ENCODE measurements around the gene KDM7A.

DNA sequence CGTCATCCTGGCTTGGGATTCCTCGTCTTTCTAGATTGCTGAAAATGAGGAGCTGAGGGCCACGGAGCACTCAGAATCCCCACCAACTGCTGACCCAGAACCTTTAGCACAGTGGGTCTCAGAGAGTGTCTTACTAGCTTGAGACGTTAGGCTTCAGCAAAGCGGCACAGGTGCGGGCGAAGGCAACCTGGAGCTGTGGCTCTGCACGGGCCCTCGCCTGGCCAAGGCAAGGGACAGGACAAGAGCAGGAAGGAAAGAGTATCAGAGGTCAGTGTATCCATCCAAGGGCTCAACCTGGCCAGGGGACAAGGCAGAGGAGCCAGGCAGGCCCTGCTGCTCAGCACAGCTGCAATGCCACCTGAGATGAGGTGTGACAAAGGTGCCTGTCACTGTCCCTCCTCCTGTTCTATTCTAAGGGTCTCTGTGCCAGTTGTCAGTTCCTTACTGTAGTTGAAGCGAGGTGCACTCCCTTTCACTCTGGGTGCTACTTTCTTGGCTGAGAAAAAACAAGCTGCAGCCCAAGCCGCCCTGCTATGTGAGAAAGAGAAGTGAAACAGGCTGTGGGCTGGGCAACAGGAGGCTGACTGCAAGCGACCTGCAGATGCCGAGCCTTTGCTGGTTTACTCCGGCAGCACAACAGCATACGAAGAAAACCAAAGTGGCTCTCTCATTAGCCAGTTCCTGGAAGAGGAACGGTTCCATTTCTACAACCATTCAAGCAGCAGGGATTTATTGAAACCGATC is 33.3 kb upstream of the KDM7A start:
- TF ChIP-seq CTCF (IDR thresholded peaks at IDR 0.05; ENCODE audit: low read depth, low read length) (no peak), MYC (IDR thresholded peaks at IDR 0.05; ENCODE audit: low read depth, low read length) (no peak), POLR2A (IDR thresholded peaks at IDR 0.05; ENCODE audit: extremely low read depth, insufficient read length) (no peak)

All from NB4 (cell line).